Epidermal melanocyte (primary cell): ENCODE measurements around the gene PCDH1.
A peak's percentile ranks its signal among the peaks of the same experiment; 100 is the strongest.
"Not testable (repeated sequence)": the region's sequence is repeated elsewhere in the genome, so short reads cannot be mapped to it uniquely, and the experiment has no call there.

Experiments used
- DNase-seq: peaks from one replicate; pipeline ENCODE4 v3.0.0; 2011; ENCODE audit warnings: low spot score; ENCODE audit not compliant: insufficient read length

Gene PCDH1

GRCh38 chr5:141838326-141839014 lies 39.7 kb downstream of the PCDH1 start:
- no peak for DNase-seq

- DNase-seq = no peak
These were observed 42.1 kb downstream of the PCDH1 start for GRCh38 chr5:141835928-141836670.

- no peak for DNase-seq
These were observed 43.9 kb downstream of the PCDH1 start for GRCh38 chr5:141834331-141834730.

- no peak for DNase-seq
These were observed 46.1 kb downstream of the PCDH1 start for GRCh38 chr5:141832131-141832530.

- DNase-seq = no peak
These were observed 50.0 kb downstream of the PCDH1 start for GRCh38 chr5:141828162-141828561.

GRCh38 chr5:141826674-141827073 lies 51.5 kb downstream of the PCDH1 start:
- DNase-seq = no peak

GRCh38 chr5:141825791-141826560 lies 52.2 kb downstream of the PCDH1 start:
- DNase-seq = no peak

- DNase-seq = no peak
These were observed 53.0 kb downstream of the PCDH1 start for GRCh38 chr5:141825241-141825671.

GRCh38 chr5:141824717-141825116 lies 53.5 kb downstream of the PCDH1 start:
- DNase-seq = no peak

- no peak for DNase-seq
These were observed 55.2 kb downstream of the PCDH1 start for GRCh38 chr5:141823056-141823455.

GRCh38 chr5:141822144-141822543 lies 56.1 kb downstream of the PCDH1 start:
- no peak for DNase-seq

- DNase-seq = peak; percentile 64
These were observed 56.7 kb downstream of the PCDH1 start for GRCh38 chr5:141821430-141821925.

- DNase-seq = not testable (repeated sequence)
These were observed 57.5 kb downstream of the PCDH1 start for GRCh38 chr5:141820686-141821085.

- no peak for DNase-seq
These were observed 60.6 kb downstream of the PCDH1 start for GRCh38 chr5:141817631-141818030.

- DNase-seq = no peak
These were observed 61.4 kb downstream of the PCDH1 start for GRCh38 chr5:141816598-141817399.

GRCh38 chr5:141815796-141816180 lies 62.4 kb downstream of the PCDH1 start:
- no peak for DNase-seq

GRCh38 chr5:141815051-141815795 lies 63.0 kb downstream of the PCDH1 start:
- DNase-seq = no peak

GRCh38 chr5:141814064-141814964 lies 63.9 kb downstream of the PCDH1 start:
- DNase-seq = no peak

GRCh38 chr5:141812512-141812911 lies 65.7 kb downstream of the PCDH1 start:
- no peak for DNase-seq
